Spinal cord (tissue), 10 donors: Measurements from ENCODE around the gene NCOR1. TPM values are rescaled to one million over a fixed set of nuclear protein-coding genes. Genes with fewer than 3 reads are reported as not detected.
"Not testable (repeated sequence)": the region's sequence is repeated elsewhere in the genome, so short reads cannot be mapped to it uniquely, and the experiment has no call there.

Experiments
- DNase-seq, 6 donors: peaks; one replicate each; pipeline versions ENCODE4 v3.0.0 to v3.0.0-alpha.2; 2013 to 2015; ENCODE audit warnings: low spot score in 6 of 6, low read depth in 4 of 6
- H3K27ac ChIP-seq: one replicate; pipeline ENCODE4 v1.5.1; 2013; ENCODE audit warnings: low read depth, low read length, control low read depth
- H3K27me3 ChIP-seq: one replicate; pipeline ENCODE4 v1.6.1; 2013; ENCODE audit warnings: low read length; ENCODE audit not compliant: control insufficient read depth, insufficient read depth
- H3K36me3 ChIP-seq: one replicate; pipeline ENCODE4 v1.6.1; 2013; ENCODE audit warnings: low read length; ENCODE audit not compliant: control insufficient read depth, insufficient read depth
- H3K4me1 ChIP-seq: one replicate; pipeline ENCODE4 v1.6.1; 2013; ENCODE audit warnings: low read length; ENCODE audit not compliant: control insufficient read depth, insufficient read depth
- H3K4me3 ChIP-seq: one replicate; pipeline ENCODE4 v1.5.1; 2013; ENCODE audit warnings: low read depth, low read length, control low read depth
- H3K9me3 ChIP-seq: one replicate; pipeline ENCODE4 v1.6.1; 2013; ENCODE audit warnings: low read length; ENCODE audit not compliant: control insufficient read depth, insufficient read depth
- WGBS: methylation state at CpG from one replicate; pipeline ENCODE4 v1.1.5; 2013; ENCODE audit warnings: missing lambda C conversion rate; ENCODE audit not compliant: insufficient coverage; 5-methylcytosine and 5-hydroxymethylcytosine counted together
- polyA plus RNA-seq, 2 donors: library from polyadenylated mRNA; unstranded; fragments of 120-200 nt; gene quantifications; one replicate each; pipeline ENCODE4 v1.2.1, GENCODE V29; 2013; ENCODE audit not compliant: insufficient read length in 2 of 2
- total RNA-seq, 2 donors: library from RNA; depleted of rRNA in 1 of 2; stranded (reverse); fragments of 120-200 nt in 1 of 2; fragments of >200 nt in 1 of 2; gene quantifications; one replicate each; pipeline versions ENCODE4 v1.2.3 to v1.2.4, GENCODE V29; 2013 to 2014
- donor health status: healthy.

NCOR1 gene
- total and polyA plus RNA-seq, 4 donors, result 72.7 to 102 (median 86.2) TPM

DNA sequence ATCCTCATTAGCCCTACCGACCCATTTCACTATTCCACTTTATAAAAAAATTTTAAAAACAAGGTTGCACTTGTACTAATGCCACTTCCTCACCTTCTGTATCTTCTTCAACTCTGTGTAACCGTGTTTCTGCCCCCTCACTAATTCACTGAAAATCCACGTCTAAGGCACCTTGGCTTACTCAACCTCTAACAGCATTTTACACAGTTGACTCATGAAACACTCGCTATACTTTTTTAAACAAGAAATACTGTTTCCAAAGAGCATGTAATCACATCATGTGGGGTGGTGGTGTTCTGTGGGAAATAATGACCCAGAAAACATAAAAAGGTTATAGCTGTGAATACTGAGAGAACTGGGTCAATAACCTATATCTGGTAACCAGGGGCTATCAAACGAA lies 79.9 kb downstream of the NCOR1 start:
- Histone ChIP-seq H3K36me3 (peaks cover 17% of the 10 kb centered on the region), H3K9me3 (no peaks in the 10 kb centered on the region), H3K27me3 (no peaks in the 10 kb centered on the region), H3K4me1 (no peaks in the 10 kb centered on the region), H3K27ac (no peak overlapping the region), H3K4me3 (no peak overlapping the region)
- no peak for DNase-seq
- 91% methylated on average over 2 of the region's 5 CpGs for WGBS

GRCh38 chr17:16131593-16131992 lies 83.7 kb downstream of the NCOR1 start:
- no CpG with 5 or more reads among the region's 3 CpGs for WGBS
- Histone ChIP-seq H3K9me3 (no peaks in the 10 kb centered on the region), H3K36me3 (peaks cover 13% of the 10 kb centered on the region), H3K27ac (no peak overlapping the region), H3K27me3 (no peaks in the 10 kb centered on the region), H3K4me3 (no peak overlapping the region), H3K4me1 (no peaks in the 10 kb centered on the region)
- no peak for DNase-seq

DNA sequence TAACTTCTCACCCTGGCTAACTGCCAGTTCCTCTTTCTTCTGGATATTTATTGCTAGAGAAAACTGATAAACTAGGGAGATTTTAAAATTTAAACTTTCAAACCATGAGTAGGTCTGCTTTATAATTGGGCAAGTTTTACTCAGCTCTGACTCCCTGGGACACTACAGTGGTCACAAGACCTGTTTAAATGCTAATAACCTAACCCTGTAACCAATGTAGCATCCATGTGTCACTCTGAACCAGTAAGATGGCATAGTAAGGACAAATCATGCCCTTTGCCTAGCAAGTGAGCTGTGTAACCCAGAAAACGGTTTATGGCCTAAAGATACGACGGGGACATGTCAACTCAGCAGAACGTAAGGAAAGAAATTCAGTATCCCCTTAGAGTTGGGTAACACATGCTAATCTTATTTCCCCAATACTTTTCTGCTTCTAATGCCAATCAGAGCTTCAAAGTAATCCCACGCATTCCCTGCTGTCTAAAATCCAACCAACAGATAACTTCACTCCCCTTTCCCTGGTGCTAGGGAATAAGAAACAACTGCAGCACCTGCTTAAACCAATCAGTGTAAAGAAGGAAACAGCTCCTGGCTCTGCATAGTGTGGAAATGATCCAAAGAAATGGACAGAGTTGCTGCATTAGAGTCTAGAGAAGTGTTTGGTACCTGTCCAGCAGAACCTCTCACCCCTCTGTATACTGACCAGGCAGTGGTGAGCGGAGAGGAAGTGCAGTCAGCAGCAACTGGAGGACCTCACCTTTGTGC lies 85.7 kb downstream of the NCOR1 start:
- Histone ChIP-seq H3K27me3 (no peaks in the 10 kb centered on the region), H3K27ac (no peak overlapping the region), H3K4me3 (no peak overlapping the region), H3K9me3 (no peaks in the 10 kb centered on the region), H3K4me1 (no peaks in the 10 kb centered on the region), H3K36me3 (peaks cover 10% of the 10 kb centered on the region)
- WGBS, result 89% methylated on average over 5 of the region's 6 CpGs
- DNase-seq, result no peak

DNA sequence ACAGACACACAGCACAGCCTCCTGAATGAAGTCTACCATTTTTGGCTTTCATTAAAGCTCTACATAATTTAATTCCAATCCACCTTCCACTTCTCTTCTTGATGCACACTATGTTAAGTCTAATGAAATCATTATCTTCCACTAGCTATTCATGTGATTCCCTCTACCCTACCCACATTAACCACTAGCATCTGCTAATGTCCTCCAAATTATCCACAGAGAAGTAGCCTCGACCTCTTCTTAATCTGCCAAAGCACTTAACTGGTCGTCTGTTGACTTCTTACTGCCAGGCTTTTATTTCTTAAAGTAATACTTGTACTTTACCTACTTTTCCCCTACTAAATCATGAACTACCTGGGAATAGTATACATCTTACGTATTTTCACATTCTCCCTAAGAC lies 91.8 kb downstream of the NCOR1 start:
- Histone ChIP-seq H3K36me3 (peaks cover 9% of the 10 kb centered on the region), H3K4me1 (no peaks in the 10 kb centered on the region), H3K27ac (no peak overlapping the region), H3K9me3 (no peaks in the 10 kb centered on the region), H3K4me3 (no peak overlapping the region), H3K27me3 (no peaks in the 10 kb centered on the region)
- no peak for DNase-seq
- 100% methylated on average over 1 of the region's 3 CpGs for WGBS

DNA sequence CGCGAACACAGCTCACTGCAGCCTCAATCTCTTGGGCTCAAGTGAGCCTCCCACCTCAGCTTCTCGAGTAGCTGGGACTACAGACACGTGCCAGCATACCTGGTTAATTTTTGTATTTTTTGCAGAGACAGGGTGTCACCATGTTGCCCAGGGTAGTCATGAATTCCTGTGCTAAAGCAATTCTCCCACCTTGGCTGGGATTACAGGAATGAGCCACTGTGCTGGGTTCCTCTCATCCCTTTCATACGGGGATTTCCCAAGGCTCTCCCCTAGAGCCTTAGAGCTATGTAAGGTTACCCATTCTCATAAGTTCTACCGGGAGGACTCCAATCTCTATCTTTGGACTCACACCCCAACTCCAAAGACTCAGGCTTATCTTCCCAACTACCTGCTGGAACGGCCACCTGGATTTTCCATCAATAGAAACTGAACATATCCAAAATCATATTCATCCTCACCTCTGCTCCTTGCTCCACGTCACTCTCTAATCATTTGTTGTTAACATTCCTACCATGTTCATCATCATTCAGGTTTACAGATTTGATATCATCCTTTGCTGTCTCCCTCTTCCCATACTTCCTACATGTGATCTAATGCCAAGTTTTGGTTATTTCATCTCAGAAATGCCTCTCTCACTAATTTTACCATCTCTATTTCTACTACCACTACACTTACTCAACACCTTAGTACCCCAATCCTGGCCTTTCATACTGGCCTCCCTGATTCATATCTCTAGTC lies 92.5 kb downstream of the NCOR1 start:
- Histone ChIP-seq H3K36me3 (peaks cover 9% of the 10 kb centered on the region), H3K27ac (no peak overlapping the region)

GRCh38 chr17:16121915-16122314 lies 93.4 kb downstream of the NCOR1 start:
- no peak overlapping the region for H3K27ac ChIP-seq
- peaks cover 13% of the 10 kb centered on the region for H3K36me3 ChIP-seq
- WGBS, result no CpG with 5 or more reads among the region's 2 CpGs
- no peaks in the 10 kb centered on the region for H3K9me3 ChIP-seq
- DNase-seq, result no peak
- H3K27me3 ChIP-seq, result no peaks in the 10 kb centered on the region
- H3K4me3 ChIP-seq, result no peak overlapping the region
- no peaks in the 10 kb centered on the region for H3K4me1 ChIP-seq

More for the DNA sequence above, 92.5 kb downstream of the NCOR1 start:
- no peaks in the 10 kb centered on the region for H3K9me3 ChIP-seq
- WGBS, result 97% methylated on average over 8 of the region's 8 CpGs
- no peaks in the 10 kb centered on the region for H3K27me3 ChIP-seq
- no peak overlapping the region for H3K4me3 ChIP-seq
- no peaks in the 10 kb centered on the region for H3K4me1 ChIP-seq
- DNase-seq, result no peak

GRCh38 chr17:16120937-16121336 lies 94.4 kb downstream of the NCOR1 start:
- Histone ChIP-seq H3K36me3 (peaks cover 13% of the 10 kb centered on the region), H3K4me1 (no peaks in the 10 kb centered on the region), H3K27ac (no peak overlapping the region), H3K9me3 (no peaks in the 10 kb centered on the region), H3K4me3 (no peak overlapping the region), H3K27me3 (no peaks in the 10 kb centered on the region)
- WGBS, result 87% methylated on average over 8 of the region's 11 CpGs
- DNase-seq, result no peak

GRCh38 chr17:16117149-16117548 lies 98.2 kb downstream of the NCOR1 start:
- H3K4me3 ChIP-seq, result no peak overlapping the region
- no peaks in the 10 kb centered on the region for H3K4me1 ChIP-seq
- no peaks in the 10 kb centered on the region for H3K27me3 ChIP-seq
- H3K9me3 ChIP-seq, result no peaks in the 10 kb centered on the region
- H3K36me3 ChIP-seq, result peaks cover 19% of the 10 kb centered on the region
- DNase-seq, result no peak
- no CpG with 5 or more reads among the region's 2 CpGs for WGBS
- H3K27ac ChIP-seq, result no peak overlapping the region

DNA sequence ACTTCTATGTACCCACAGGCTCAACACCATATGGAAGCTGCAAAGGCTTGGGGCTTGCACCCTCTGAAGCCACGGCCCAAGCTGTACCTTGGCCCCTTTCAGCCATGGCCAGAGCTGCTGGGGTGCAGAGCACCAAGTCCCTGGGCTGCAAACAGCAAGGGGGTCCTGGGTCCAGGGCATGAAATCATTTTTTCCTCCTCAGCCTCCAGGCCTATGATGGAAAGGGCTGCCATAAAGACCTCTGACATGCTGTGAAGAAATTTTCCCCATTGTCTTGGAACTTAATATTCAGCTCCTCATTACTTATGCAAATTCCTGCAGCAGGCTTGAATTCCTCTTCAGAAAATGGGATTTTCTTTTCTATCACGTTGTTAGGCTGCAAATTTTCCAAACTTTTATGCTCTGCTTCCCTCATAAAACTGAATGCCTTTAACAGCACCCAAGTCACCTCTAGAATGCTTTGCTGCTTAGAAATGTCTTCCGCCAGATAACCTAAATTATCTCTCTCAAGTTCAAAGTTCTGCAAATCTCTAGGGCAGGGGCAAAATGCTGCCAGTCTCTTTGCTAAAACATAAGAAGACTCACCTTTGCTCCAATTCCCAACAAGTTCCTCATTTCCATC lies 100.1 kb downstream of the NCOR1 start:
- H3K4me3 ChIP-seq, H3K27me3 ChIP-seq, H3K9me3 ChIP-seq, H3K4me1 ChIP-seq, DNase-seq, H3K27ac ChIP-seq: not testable (repeated sequence)
- peaks cover 17% of the 10 kb centered on the region for H3K36me3 ChIP-seq
- WGBS, result 91% methylated on average over 3 of the region's 3 CpGs
